H1 (cell line): ENCODE results near the gene COMP. TPM values are rescaled to one million over a fixed set of nuclear protein-coding genes. Genes with fewer than 3 reads are reported as not detected.

Source experiments
- CTCF ChIA-PET: fragments of 300-600 bp; sonication (Branson Sonifier 250); formaldehyde crosslinking; loops from one replicate; lab custom pipeline; 2021; ENCODE audit not compliant: partially characterized antibody; lab: Charles Lee
- POLR2A ChIA-PET: fragments of 300-600 bp; sonication (Branson Sonifier 250); formaldehyde crosslinking; loops from one replicate; lab custom pipeline; 2021; ENCODE audit warnings: inconsistent platforms; ENCODE audit not compliant: partially characterized antibody; lab: Charles Lee
- DNase-seq, 2 experiments: peaks; one replicate each; pipeline versions ENCODE4 v3.0.0 to v3.0.0-alpha.2; 2010 to 2022; ENCODE audit warnings: low spot score in 2 of 2, low read depth in 1 of 2, mixed read lengths in 1 of 2
- FAIRE-seq: peaks from 2 replicates; lab custom pipeline; 2011; peaks lifted over from hg19 to GRCh38; lab: Jason Lieb, UNC
- H2AFZ ChIP-seq: 2 replicates; pipeline ENCODE4 v1.8.1; 2012; ENCODE audit warnings: low read length, inconsistent platforms
- H2AK5ac ChIP-seq: 2 replicates; pipeline ENCODE4 v1.6.1; 2013; ENCODE audit warnings: low read depth, low read length
- H2BK120ac ChIP-seq: replicated peaks from 2 replicates; pipeline ENCODE3; 2013; ENCODE audit warnings: low read depth, low read length, inconsistent platforms
- H2BK12ac ChIP-seq: 2 replicates; pipeline ENCODE4 v1.6.1; 2013; ENCODE audit warnings: low read depth, low read length
- H2BK15ac ChIP-seq: 2 replicates; pipeline ENCODE4 v1.6.1; 2013; ENCODE audit warnings: low read length
- H2BK20ac ChIP-seq: 2 replicates; pipeline ENCODE4 v1.6.1; 2013; ENCODE audit warnings: low read length
- H2BK5ac ChIP-seq: 2 replicates; pipeline ENCODE4 v1.6.1; 2013; ENCODE audit warnings: low read depth, low read length
- H3K14ac ChIP-seq: 2 replicates; pipeline ENCODE4 v1.6.1; 2013; ENCODE audit warnings: inconsistent platforms; ENCODE audit not compliant: insufficient read length
- H3K18ac ChIP-seq: 2 replicates; pipeline ENCODE4 v1.6.1; 2013; ENCODE audit warnings: low read length; ENCODE audit errors: extremely low read depth
- H3K23ac ChIP-seq: 2 replicates; pipeline ENCODE4 v1.6.1; 2013; ENCODE audit warnings: inconsistent platforms; ENCODE audit not compliant: insufficient read length
- H3K23me2 ChIP-seq: 2 replicates; pipeline ENCODE4 v1.6.1; 2013; ENCODE audit warnings: low read depth, low read length
- H3K27ac ChIP-seq: 2 replicates; pipeline ENCODE4 v1.6.1; 2011; ENCODE audit warnings: low read depth, low read length, inconsistent platforms
- H3K27me3 ChIP-seq, 4 experiments: replicated peaks in 1 of 4; 1 replicate in 1 of 4; 2 replicates in 3 of 4; pipeline versions ENCODE4 v1.6.1 to v1.8.1; 2011 to 2013; ENCODE audit warnings: low read length in 3 of 4, mild to moderate bottlenecking in 3 of 4, inconsistent platforms in 2 of 4, mixed read lengths in 2 of 4, moderate library complexity in 1 of 4; ENCODE audit not compliant: control insufficient read depth in 3 of 4, insufficient read depth in 3 of 4; ENCODE audit errors: extremely low read depth in 1 of 4
- H3K36me3 ChIP-seq, 4 experiments: 2 replicates each; pipeline versions ENCODE4 v1.6.1 to v1.8.1; 2011 to 2013; ENCODE audit warnings: mild to moderate bottlenecking in 4 of 4, low read length in 3 of 4, moderate library complexity in 2 of 4, control low read depth in 1 of 4, inconsistent platforms in 1 of 4; ENCODE audit not compliant: insufficient read depth in 4 of 4, control insufficient read depth in 2 of 4
- H3K4ac ChIP-seq: replicated peaks from 2 replicates; pipeline ENCODE3; 2013; ENCODE audit warnings: low read length, low read depth, mixed read lengths, inconsistent platforms; ENCODE audit not compliant: insufficient read length
- H3K4me1 ChIP-seq, 4 experiments: replicated peaks in 1 of 4; 1 replicate in 1 of 4; 2 replicates in 3 of 4; pipeline versions ENCODE4 v1.6.1 to v1.8.1; 2011 to 2013; ENCODE audit warnings: low read length in 3 of 4, inconsistent platforms in 2 of 4, mixed read lengths in 1 of 4; ENCODE audit not compliant: insufficient read depth in 4 of 4, control insufficient read depth in 3 of 4
- H3K4me2 ChIP-seq, 2 experiments: 2 replicates each; pipeline versions ENCODE4 v1.6.1 to v1.8.1; 2011 to 2013; ENCODE audit warnings: low read depth in 2 of 2, low read length in 2 of 2, control low read depth in 1 of 2, inconsistent platforms in 1 of 2, mild to moderate bottlenecking in 1 of 2; ENCODE audit not compliant: insufficient read depth in 1 of 2
- H3K4me3 ChIP-seq, 4 experiments: fragments of 200-600, 300-600 bp in 1 of 4; sonication (generic), shearing (Covaris generic), sonication (Bioruptor Twin) in 1 of 4; 2 replicates each; pipeline versions ENCODE4 v1.5.1 to v1.8.1; 2011 to 2016; ENCODE audit warnings: low read length in 4 of 4, low read depth in 3 of 4, control low read depth in 2 of 4, inconsistent platforms in 2 of 4, mild to moderate bottlenecking in 2 of 4, mixed read lengths in 1 of 4, moderate library complexity in 1 of 4; ENCODE audit not compliant: insufficient read depth in 2 of 4; ENCODE audit errors: extremely low read depth in 1 of 4
- H3K56ac ChIP-seq: replicated peaks from 2 replicates; pipeline ENCODE3; 2013; ENCODE audit warnings: low read depth, mild to moderate bottlenecking, mixed read lengths, low read length, inconsistent platforms; ENCODE audit not compliant: insufficient read length
- H3K79me1 ChIP-seq: 2 replicates; pipeline ENCODE4 v1.6.1; 2013; ENCODE audit warnings: low read depth, low read length, control low read depth
- H3K79me2 ChIP-seq, 2 experiments: 2 replicates each; pipeline versions ENCODE4 v1.6.1 to v1.8.1; 2012 to 2013; ENCODE audit warnings: low read length in 2 of 2, mild to moderate bottlenecking in 2 of 2, inconsistent platforms in 1 of 2; ENCODE audit not compliant: insufficient read depth in 2 of 2, control insufficient read depth in 1 of 2
- H3K9ac ChIP-seq, 4 experiments: replicated peaks in 1 of 4; 1 replicate in 1 of 4; 2 replicates in 3 of 4; pipeline versions ENCODE4 v1.6.1 to v1.8.1; 2011 to 2013; ENCODE audit warnings: low read depth in 3 of 4, low read length in 3 of 4, control low read depth in 2 of 4, mild to moderate bottlenecking in 2 of 4, moderate library complexity in 2 of 4, inconsistent platforms in 1 of 4; ENCODE audit errors: extremely low read depth in 1 of 4
- H3K9me3 ChIP-seq, 2 experiments: 2 replicates each; pipeline versions ENCODE4 v1.6.1 to v1.8.1; 2012 to 2013; ENCODE audit warnings: mild to moderate bottlenecking in 2 of 2, moderate library complexity in 2 of 2, control low read depth in 1 of 2, inconsistent platforms in 1 of 2, low read depth in 1 of 2, low read length in 1 of 2, mixed read lengths in 1 of 2; ENCODE audit not compliant: insufficient read depth in 2 of 2
- H4K20me1 ChIP-seq, 2 experiments: replicated peaks in 1 of 2; 2 replicates each; pipeline versions ENCODE3 to v1.8.1; 2011 to 2013; ENCODE audit warnings: inconsistent platforms in 2 of 2, low read length in 2 of 2, mild to moderate bottlenecking in 1 of 2; ENCODE audit not compliant: insufficient read depth in 2 of 2, control insufficient read depth in 1 of 2
- H4K5ac ChIP-seq: 2 replicates; pipeline ENCODE4 v1.6.1; 2013; ENCODE audit warnings: low read length, low read depth, mixed read lengths, inconsistent platforms; ENCODE audit not compliant: insufficient read length
- H4K8ac ChIP-seq: 2 replicates; pipeline ENCODE4 v1.8.0; 2013; ENCODE audit warnings: mild to moderate bottlenecking, moderate library complexity, low read length, inconsistent platforms; ENCODE audit not compliant: insufficient read depth; ENCODE audit errors: extremely low read depth
- H4K91ac ChIP-seq: replicated peaks from 2 replicates; pipeline ENCODE3; 2013; ENCODE audit warnings: low read length, mixed read lengths, inconsistent platforms; ENCODE audit not compliant: insufficient read length
- CTBP2 ChIP-seq: IDR thresholded peaks from 2 replicates; pipeline ENCODE4 v1.7.0; 2011; ENCODE audit warnings: borderline replicate concordance, mild to moderate bottlenecking, moderate library complexity, mixed read lengths, low read length; ENCODE audit not compliant: insufficient read depth, insufficient read length
- CTCF ChIP-seq, 3 experiments: IDR thresholded peaks; 1 replicate in 2 of 3; 2 replicates in 1 of 3; pipeline versions ENCODE4 v1.5.1 to v1.6.1; 2011; ENCODE audit warnings: low read length in 3 of 3, mild to moderate bottlenecking in 3 of 3, inconsistent platforms in 2 of 3, low read depth in 1 of 3, moderate library complexity in 1 of 3; ENCODE audit not compliant: insufficient read depth in 1 of 3; ENCODE audit errors: control extremely low read depth in 1 of 3
- JUND ChIP-seq: IDR thresholded peaks from 2 replicates; pipeline ENCODE4 v1.6.1; 2011; ENCODE audit warnings: mild to moderate bottlenecking, improper control_type of control experiment, low read length
- POLR2A ChIP-seq, 2 experiments: IDR thresholded peaks; 1 replicate in 1 of 2; 2 replicates in 1 of 2; pipeline ENCODE4 v1.6.1; 2011; ENCODE audit warnings: low read depth in 2 of 2, low read length in 2 of 2, mild to moderate bottlenecking in 2 of 2; ENCODE audit errors: control extremely low read depth in 1 of 2
- RAD21 ChIP-seq, 2 experiments: IDR thresholded peaks in 1 of 2; conservative IDR thresholded peaks in 1 of 2; 2 replicates each; pipeline ENCODE4 v1.6.1; 2011; ENCODE audit warnings: low read depth in 2 of 2, low read length in 2 of 2, improper control_type of control experiment in 1 of 2, inconsistent platforms in 1 of 2, mild to moderate bottlenecking in 1 of 2, moderate library complexity in 1 of 2
- TBP ChIP-seq: IDR thresholded peaks from 2 replicates; pipeline ENCODE4 v1.6.1; 2011; ENCODE audit warnings: low read depth, low read length, improper control_type of control experiment
- ZNF274 ChIP-seq: IDR thresholded peaks from 2 replicates; pipeline ENCODE4 v1.7.0; 2012; ENCODE audit warnings: low read length, borderline replicate concordance; ENCODE audit errors: extremely low read depth
- WGBS, 2 experiments: shearing (Covaris generic) in 1 of 2; methylation state at CpG; one replicate each; pipeline versions ENCODE4 v1.1.6 to v1.1.7; 2013 to 2015; ENCODE audit warnings: low lambda C conversion rate in 2 of 2, mixed read lengths in 2 of 2, inconsistent platforms in 1 of 2, low coverage in 1 of 2, missing lambda C conversion rate in 1 of 2; ENCODE audit not compliant: insufficient replicate concordance in 2 of 2, insufficient coverage in 1 of 2, insufficient read length in 1 of 2; ENCODE audit errors: extremely low coverage in 1 of 2, missing lambda C conversion rate in 1 of 2; 5-methylcytosine and 5-hydroxymethylcytosine counted together
- polyA plus RNA-seq, 7 experiments: library from polyadenylated mRNA; depleted of rRNA in 3 of 7; stranded (reverse) in 5 of 7; unstranded in 2 of 7; fragments of >200 nt in 5 of 7; fragments of 200-250 nt in 2 of 7; gene quantifications; 1 replicate in 5 of 7; 2 replicates in 1 of 7; 4 replicates in 1 of 7; pipeline versions ENCODE4 v1.2.1 to v1.2.3, GENCODE V29; 2011 to 2013; ENCODE audit warnings: missing spikeins in 2 of 7, mixed read lengths in 2 of 7
- total RNA-seq: library from RNA; stranded (reverse); fragmentation: NEBNext Ultra II Directional; extraction: Animal tissue kit (Norgen Biotek cat#: 25700); gene quantifications from 2 replicates; pipeline ENCODE4 v1.2.1, GENCODE V29; 2021

The COMP gene
- total and polyA plus RNA-seq, 2 of the 8 experiments (the other 6 are each of a cell fraction or from before 2014, with no cell fraction given): 0.17 TPM

GRCh38 chr19:18832306-18833140 is 41.4 kb upstream of the COMP start:
- H3K79me2 ChIP-seq: peaks cover 31 to 52% of the 10 kb centered on the region in 2 experiments
- H3K27ac ChIP-seq: peak overlapping the region; percentile 62; the same call in 1 of the 2 replicates
- H3K9me3 ChIP-seq: no peaks in the 10 kb centered on the region
- FAIRE-seq (no peak), DNase-seq (peak in 1 of 2 experiments; percentile 67)
- no peak overlapping the region for H3K4ac ChIP-seq
- no peak overlapping the region for H2BK120ac ChIP-seq
- no peak overlapping the region for H4K91ac ChIP-seq
- H3K4me1 ChIP-seq: peaks cover 3 to 15% (median 10%) of the 10 kb centered on the region in 4 experiments
- WGBS, 2 experiments: 2% methylated on average over 66 of the region's 69 CpGs; no CpG with 5 or more reads in 1 of the 2 experiments
- H3K56ac ChIP-seq: peak overlapping the region; percentile 82
- H2BK15ac ChIP-seq: no peak overlapping the region
- H4K20me1 ChIP-seq: peaks cover 32 to 39% of the 10 kb centered on the region in 2 experiments
- H4K8ac ChIP-seq: peak overlapping the region; percentile 95
- peaks cover 16% of the 10 kb centered on the region for H3K79me1 ChIP-seq
- no peak overlapping the region for H3K14ac ChIP-seq
- H2AFZ ChIP-seq: no peak overlapping the region
- peak overlapping the region; percentile 60 for H2BK5ac ChIP-seq
- H3K4me2 ChIP-seq: peak overlapping the region; percentile 87 to 95
- peaks cover 0 to 13% (median 2%) of the 10 kb centered on the region in 4 experiments; a peak in 3 of 8 replicates for H3K36me3 ChIP-seq
- POLR2A ChIA-PET: interaction anchor here (0.5 to 3.4 kb wide), 17 partner anchors 9 to 543 kb away, joined by 3 to 18 read pairs (median 3); partner anchors contain the start of gene COMP
- no peak overlapping the region for H3K23ac ChIP-seq
- peak overlapping the region; percentile 80 to 99 (median 84) for H3K4me3 ChIP-seq
- peak overlapping the region; percentile 81 to 93 (median 86) for H3K9ac ChIP-seq
- CTCF ChIA-PET: interaction anchor here (0.8 to 10.4 kb wide), 13 partner anchors 10 to 313 kb away, joined by 3 to 79 read pairs (median 4); no protein-coding TSS in a partner anchor
- no peak overlapping the region for H2BK20ac ChIP-seq
- H3K23me2 ChIP-seq: peaks cover 11% of the 10 kb centered on the region
- peak overlapping the region; percentile 48 for H3K18ac ChIP-seq
- no peak overlapping the region for H2BK12ac ChIP-seq
- 0 out of 2 replicates have a peak overlapping the region, but pooled peaks have one; percentile 15 for H2AK5ac ChIP-seq
- peaks cover 0 to 6% (median 0%) of the 10 kb centered on the region in 4 experiments; a peak in 2 of 7 replicates for H3K27me3 ChIP-seq
- H4K5ac ChIP-seq: peak overlapping the region; percentile 83
- TF ChIP-seq TBP: peak; percentile 14; the same call in 1 of the 2 replicates
- TF ChIP-seq JUND: no peak
- TF ChIP-seq CTCF (IDR thresholded peaks at IDR 0.05; ENCODE audit: control extremely low read depth in 1 of 3, insufficient read depth in 1 of 3, low read depth in 1 of 3, low read length in 3 of 3): peak in 2 of 3 experiments; percentile 50 to 58; a peak in 2 of 4 replicates
- no peak for TF ChIP-seq ZNF274
- TF ChIP-seq CTBP2: no peak
- no peak for TF ChIP-seq POLR2A (IDR thresholded peaks at IDR 0.05; ENCODE audit: control extremely low read depth in 1 of 2, low read depth in 2 of 2, low read length in 2 of 2)
- TF ChIP-seq RAD21 (IDR thresholded peaks at IDR 0.05 in 1 of 2, conservative IDR thresholded peaks at IDR 0.05 in 1 of 2; ENCODE audit: low read depth in 2 of 2, low read length in 2 of 2): 0 out of 4 replicates have a peak, but pooled peaks of 1 of the 2 experiments have one; percentile 14
